ENCODE results near the gene PITX2.

PITX2 gene

GRCh38 chr4:110622841-110623717 lies at the start of gene PITX2:
TSS of gene PITX2 (minus strand) at chr4:110623077. CDS start at chr4:110622460, 617 bp downstream.
- peak; percentile 100 for DNase-seq (ENCODE audit: low read depth)

DNA sequence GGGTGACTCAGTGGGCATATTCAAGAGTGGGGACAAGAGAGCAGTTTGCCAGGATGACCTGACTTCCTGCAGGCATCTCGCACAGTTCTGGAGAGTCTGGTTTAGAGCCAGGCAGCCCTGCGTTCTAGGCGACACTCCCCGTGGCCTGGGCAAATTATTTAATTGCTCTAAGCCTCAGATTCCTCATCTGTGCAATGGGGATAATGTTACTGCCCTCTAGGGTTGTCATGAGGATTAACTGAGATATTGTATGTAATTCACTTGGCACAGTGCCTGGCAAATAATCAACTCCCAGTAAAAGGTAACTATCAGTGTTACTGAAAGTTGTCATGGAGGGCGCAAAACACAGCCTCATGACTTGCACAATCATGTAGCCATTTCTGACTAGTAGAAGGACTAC lies 48.8 kb upstream of the PITX2 start:
- DNase-seq (ENCODE audit: low read depth), result no peak

DNA sequence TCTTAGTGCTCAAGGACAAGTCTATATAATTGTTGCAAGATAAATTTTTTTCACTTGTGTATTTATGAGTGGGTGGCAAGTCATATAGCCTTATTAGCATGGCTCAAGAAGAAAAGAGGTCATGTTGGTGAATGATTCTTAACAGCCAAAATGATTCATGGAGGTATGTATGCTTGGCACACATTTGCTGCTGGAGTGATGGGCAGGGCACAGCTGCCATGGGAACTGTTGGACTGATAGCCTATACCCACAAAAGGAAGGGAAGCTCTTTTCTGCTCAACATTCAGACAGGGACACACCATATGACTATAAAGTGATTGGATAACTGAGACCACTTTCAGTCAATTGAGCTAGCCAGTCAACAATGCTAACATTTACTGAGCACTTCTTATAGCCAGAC lies 46.8 kb upstream of the PITX2 start:
- peak; percentile 42 for DNase-seq (ENCODE audit: low read depth)

DNA sequence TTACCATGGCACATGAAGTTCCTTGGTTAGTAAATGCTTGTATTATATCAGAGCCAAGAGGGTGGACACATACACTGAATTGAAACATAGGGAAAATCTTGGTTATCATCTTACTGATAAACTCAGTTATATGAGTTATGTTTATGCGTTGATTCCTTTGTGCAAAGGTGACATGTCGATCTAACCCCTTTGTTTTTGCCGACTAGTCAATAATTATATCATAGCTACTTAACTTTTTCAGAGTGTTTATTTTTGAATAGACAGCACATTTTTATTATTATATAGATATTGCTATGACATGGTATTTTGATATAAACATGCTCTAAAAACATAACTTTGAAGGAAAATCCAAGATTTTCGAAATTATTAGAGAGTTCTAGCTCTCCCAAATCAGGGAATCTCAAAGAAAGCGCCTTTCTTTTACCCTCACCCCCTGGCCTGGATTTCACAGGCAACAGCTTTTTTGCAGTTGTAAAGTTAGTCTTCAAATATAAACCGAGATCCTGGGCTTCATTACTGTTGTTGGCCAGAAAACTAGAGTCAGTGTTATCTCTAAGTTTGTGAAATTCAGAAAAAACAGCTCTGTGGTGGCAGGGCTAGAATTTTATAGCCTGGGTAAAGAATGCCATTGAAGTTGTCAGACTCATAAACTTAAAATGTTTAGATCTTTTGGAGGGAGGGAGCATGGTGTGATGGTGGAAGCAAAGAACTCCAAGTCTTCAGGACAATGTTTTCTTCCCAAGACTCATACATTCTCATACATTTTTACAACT lies 45.8 kb upstream of the PITX2 start:
- peak; percentile 49 for DNase-seq (ENCODE audit: low read depth)

- no peak for DNase-seq (ENCODE audit: low read depth)
These were observed 44.8 kb upstream of the PITX2 start for GRCh38 chr4:110667670-110668069.

DNA sequence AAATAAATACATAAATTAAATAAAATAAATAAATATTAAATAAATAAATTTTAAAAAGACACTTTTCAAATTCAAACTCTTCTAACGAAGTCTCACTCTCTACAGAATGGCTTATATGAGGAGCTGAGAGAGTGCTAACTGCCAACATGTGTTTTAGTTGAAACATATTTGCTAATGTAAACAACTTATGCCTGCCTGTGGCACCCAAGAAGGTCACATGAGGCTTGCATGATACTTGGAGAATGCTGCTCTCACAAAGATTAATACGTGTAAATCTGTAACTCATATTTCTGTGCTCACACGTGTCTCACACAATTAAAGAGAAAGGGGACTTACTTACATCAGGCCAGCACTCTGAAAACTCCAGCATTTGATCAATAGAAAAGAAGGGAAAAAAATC lies 43.2 kb upstream of the PITX2 start:
- DNase-seq (ENCODE audit: low read depth), result no peak

DNA sequence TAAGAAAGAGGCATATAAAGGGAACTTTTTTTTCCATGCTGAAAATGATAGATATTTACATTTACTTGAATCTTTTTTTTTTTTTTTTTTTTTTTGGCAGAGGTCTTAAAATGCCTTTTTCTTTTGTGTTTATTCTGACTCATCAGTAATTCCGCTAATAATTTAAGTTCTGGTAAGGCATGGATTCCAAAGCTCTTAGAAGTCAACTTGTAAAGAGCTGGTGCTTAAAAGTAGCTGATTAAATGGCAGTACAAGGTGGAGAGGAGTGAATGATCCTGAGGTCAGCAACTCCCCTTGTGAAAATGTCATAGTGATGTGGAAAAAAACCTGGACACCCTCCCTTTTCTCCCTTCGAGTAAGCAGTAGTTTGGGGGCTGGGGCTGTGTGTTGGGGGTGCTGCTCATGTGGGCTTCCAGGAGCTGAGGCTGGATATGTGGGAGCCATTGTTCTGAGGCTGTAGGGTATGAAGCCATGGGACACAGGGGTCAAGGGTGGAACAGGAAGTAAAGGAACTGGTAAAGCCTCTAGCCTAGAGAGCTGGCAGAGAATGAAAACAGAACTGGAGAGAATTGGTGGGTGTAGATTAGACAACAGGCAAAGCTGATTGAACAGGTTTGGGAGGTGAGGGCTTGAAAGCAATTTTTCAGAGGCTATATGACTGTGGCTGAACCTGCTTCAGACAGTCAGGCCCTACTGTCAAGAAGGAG lies 41.0 kb upstream of the PITX2 start:
- peak; percentile 90 for DNase-seq (ENCODE audit: low read depth)

GRCh38 chr4:110663206-110663605 lies 40.3 kb upstream of the PITX2 start:
- DNase-seq (ENCODE audit: low read depth), result no peak

DNA sequence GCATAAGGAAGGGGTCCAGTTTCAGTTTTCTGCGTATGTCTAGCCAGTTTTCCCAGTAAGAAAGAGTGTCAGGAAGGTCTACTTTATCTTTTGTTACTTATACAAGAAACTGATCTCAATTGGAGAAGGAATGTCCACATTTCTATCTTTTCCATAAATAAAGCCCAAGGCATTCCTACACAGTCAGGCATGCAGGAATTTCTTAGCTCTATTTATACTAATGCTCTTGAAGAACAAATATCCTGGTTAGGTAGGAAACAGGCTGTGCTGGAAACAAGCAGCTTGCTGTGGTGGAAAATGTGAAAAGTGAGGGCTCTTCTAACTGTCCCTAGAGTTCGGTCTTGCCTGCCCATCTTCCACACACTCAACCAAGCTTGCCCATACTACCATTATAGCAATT lies 37.9 kb upstream of the PITX2 start:
- DNase-seq (ENCODE audit: low read depth), result no peak

DNA sequence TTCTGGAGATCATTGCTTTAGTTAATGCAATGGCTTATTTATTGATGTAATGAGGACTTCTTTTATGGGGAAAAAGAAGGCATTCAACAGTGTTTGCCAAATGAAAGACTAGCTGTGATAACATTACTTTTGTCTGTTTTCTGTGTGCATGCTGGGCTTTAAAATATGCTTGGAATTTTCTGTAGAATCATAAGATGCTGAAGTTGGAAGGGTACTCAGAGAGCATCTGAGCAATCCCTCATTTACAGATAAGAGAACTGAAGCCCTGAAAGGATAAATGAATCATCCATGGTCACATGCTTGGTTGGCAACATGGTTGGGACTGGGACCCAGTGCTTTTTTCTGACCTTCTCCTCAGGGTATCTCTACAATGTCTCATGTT lies 31.4 kb upstream of the PITX2 start:
- DNase-seq (ENCODE audit: low read depth), result peak; percentile 89

DNA sequence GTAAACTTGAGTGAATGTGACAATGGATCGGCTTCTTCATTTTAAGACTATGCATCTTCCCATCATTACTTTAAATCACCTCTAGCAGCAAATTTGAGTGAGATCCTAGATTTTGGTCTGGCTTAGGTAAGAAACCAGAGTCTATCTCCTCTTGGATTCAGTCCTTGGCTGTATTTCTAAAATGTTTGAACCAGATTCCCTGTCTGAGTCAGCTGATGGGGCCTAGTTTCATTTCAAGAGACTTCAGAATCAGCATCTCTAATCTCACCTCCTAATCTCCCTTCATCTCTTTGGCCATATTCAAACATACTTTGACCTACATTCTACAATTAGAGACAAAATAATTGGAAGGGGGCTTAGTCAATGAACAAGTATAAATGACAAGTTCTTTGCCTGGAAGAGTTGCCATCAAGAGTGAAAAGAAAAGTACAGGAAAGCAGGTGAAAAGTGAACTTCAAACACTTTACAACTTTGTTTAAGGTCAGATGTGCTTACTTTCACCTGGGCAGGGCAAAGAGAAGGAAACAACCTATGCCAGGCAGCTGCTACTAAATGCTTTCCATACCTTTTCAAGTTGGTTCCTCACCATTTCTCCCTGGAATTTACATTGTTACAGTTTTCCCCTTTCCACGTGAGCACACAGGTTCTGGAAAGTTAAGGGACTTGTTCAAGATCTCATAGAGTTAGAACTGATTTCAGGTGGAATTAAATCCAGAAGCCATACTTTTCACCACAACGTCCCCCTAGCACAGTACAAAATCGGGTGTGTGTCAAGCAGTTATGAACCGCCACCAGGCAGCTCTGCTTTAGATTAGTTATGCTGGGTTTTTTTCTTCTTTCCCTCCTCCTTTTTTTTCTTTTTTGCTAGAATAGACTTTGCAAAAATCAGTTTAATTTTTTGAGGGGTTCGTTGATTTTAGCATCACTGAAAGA lies 30.7 kb upstream of the PITX2 start:
- no peak for DNase-seq (ENCODE audit: low read depth)

- no peak for DNase-seq (ENCODE audit: low read depth)
These were observed 21.1 kb upstream of the PITX2 start for GRCh38 chr4:110644008-110644407.

- no peak for DNase-seq (ENCODE audit: low read depth)
These were observed 20.2 kb upstream of the PITX2 start for GRCh38 chr4:110643096-110643495.

DNA sequence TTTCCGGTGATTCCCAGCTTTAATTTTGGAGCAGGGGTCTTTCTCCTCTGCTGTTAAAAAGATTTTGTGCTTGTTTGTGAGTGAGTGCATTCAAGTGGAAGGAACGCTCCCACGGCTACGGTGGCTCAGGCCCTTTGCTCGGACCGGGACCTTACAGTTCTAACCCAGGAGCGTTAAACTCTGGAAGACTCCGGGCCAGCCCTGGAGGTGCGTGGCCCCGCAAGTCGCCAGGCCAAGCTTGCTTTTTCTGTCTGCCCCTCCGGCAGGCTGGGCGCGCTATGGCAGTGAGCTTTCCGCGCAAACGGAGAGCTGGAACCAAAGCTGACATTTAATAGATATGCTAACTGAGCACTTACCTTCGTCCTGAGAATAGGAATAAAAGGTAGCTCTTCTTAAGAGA lies 18.3 kb upstream of the PITX2 start:
- DNase-seq (ENCODE audit: low read depth), result peak; percentile 30

GRCh38 chr4:110640576-110640975 lies 17.7 kb upstream of the PITX2 start:
- peak; percentile 44 for DNase-seq (ENCODE audit: low read depth)

DNA sequence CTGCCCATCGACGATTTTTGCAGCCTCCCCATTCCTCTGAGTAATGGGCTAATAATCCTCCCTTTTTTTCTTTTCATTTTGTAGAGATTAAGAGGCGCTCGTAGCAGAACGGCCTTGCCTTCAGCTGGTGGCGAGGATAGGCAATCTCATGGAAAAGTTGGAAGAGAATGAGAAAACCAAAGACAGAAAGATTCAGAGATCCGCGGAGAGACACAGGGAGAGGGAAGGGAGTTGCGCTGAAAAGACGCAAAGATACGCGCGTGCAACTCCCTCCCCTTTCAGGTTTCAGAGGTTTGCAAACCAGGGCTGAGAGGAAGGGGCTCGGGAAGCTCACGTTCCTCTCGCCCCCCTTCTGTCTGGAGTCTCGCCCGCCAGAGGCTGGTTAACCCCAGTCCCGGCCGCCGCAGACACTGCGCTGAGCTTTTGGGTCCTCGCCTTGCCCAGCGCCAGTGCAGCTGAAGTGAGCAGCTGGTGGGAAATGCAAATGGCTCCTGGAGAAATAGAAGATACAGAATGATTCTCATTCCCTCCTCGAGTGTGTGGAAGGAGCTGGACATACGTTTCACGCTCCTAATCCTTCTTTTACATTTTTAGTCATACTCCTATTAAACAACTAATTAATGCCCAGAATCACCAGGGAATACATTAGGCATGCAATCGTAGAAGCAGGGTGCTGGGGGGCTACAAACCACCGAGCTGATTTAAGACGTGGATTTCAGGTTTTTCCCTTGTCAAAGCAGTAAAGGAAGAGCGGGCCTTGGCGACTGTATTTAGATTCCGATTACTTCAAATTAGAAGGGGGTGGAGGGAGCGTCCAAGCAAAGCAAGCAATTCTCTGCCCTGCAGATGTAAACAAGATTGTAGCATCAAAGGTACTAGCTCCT lies 16.6 kb upstream of the PITX2 start:
- peak; percentile 45 for DNase-seq (ENCODE audit: low read depth)

GRCh38 chr4:110638089-110638746 lies 15.3 kb upstream of the PITX2 start:
- DNase-seq (ENCODE audit: low read depth), result peak; percentile 40

- DNase-seq (ENCODE audit: low read depth), result peak; percentile 68
These were observed 14.7 kb upstream of the PITX2 start for GRCh38 chr4:110637408-110638088.

- peak; percentile 96 for DNase-seq (ENCODE audit: low read depth)
These were observed 14.0 kb upstream of the PITX2 start for GRCh38 chr4:110636680-110637407.

Measured in amniotic epithelial cell (primary cell).